H9 (cell line): Measurements from ENCODE around the gene CFAP65. TPM values are rescaled to one million over a fixed set of nuclear protein-coding genes. Genes with fewer than 3 reads are reported as not detected.

Experiments used
- DNase-seq: peaks from one replicate; pipeline ENCODE4 v3.0.0-alpha.2; 2017
- H2AFZ ChIP-seq: one replicate; pipeline ENCODE4 v1.6.1; 2013; ENCODE audit warnings: mild to moderate bottlenecking, low read length, control low read depth, moderate library complexity
- H2AK5ac ChIP-seq: 2 replicates; pipeline ENCODE4 v1.6.1; 2013; ENCODE audit warnings: low read length, control low read depth, mixed read lengths; ENCODE audit not compliant: insufficient read length
- H2BK120ac ChIP-seq: one replicate; pipeline ENCODE4 v1.6.1; 2013; ENCODE audit warnings: low read depth, mild to moderate bottlenecking, low read length, control low read depth, inconsistent platforms; ENCODE audit not compliant: poor library complexity, severe bottlenecking
- H2BK12ac ChIP-seq: 2 replicates; pipeline ENCODE4 v1.6.1; 2013; ENCODE audit warnings: low read length, control low read depth, mixed read lengths, low read depth; ENCODE audit not compliant: insufficient read length
- H2BK15ac ChIP-seq: 2 replicates; pipeline ENCODE4 v1.6.1; 2013; ENCODE audit warnings: low read depth, low read length, control low read depth
- H2BK20ac ChIP-seq: one replicate; pipeline ENCODE4 v1.6.1; 2013; ENCODE audit warnings: low read depth, mild to moderate bottlenecking, low read length, control low read depth, inconsistent platforms; ENCODE audit not compliant: poor library complexity, severe bottlenecking
- H2BK5ac ChIP-seq: 2 replicates; pipeline ENCODE4 v1.6.1; 2013; ENCODE audit warnings: low read length, control low read depth, mixed read lengths; ENCODE audit not compliant: insufficient read length
- H3K14ac ChIP-seq: 2 replicates; pipeline ENCODE4 v1.6.1; 2013; ENCODE audit warnings: low read length, control low read depth; ENCODE audit not compliant: insufficient read depth
- H3K18ac ChIP-seq: 2 replicates; pipeline ENCODE4 v1.6.1; 2013; ENCODE audit warnings: low read depth, mild to moderate bottlenecking, mixed read lengths, low read length, control low read depth; ENCODE audit not compliant: insufficient read length
- H3K23ac ChIP-seq: 2 replicates; pipeline ENCODE4 v1.6.1; 2013; ENCODE audit warnings: low read length, control low read depth, mixed read lengths, low read depth; ENCODE audit not compliant: insufficient read length
- H3K23me2 ChIP-seq: 2 replicates; pipeline ENCODE4 v1.6.1; 2013; ENCODE audit warnings: low read depth, mild to moderate bottlenecking, mixed read lengths, low read length, control low read depth; ENCODE audit not compliant: insufficient read length, poor library complexity, severe bottlenecking
- H3K27ac ChIP-seq: 2 replicates; pipeline ENCODE4 v1.5.1; 2013; ENCODE audit warnings: low read length, control low read depth, mixed read lengths, low read depth; ENCODE audit not compliant: insufficient read length
- H3K27me3 ChIP-seq: 2 replicates; pipeline ENCODE4 v1.6.1; 2013; ENCODE audit warnings: low read length, control low read depth, inconsistent platforms; ENCODE audit not compliant: insufficient read depth
- H3K4ac ChIP-seq: 2 replicates; pipeline ENCODE4 v1.6.1; 2013; ENCODE audit warnings: low read depth, mild to moderate bottlenecking, control low read depth, inconsistent platforms, low read length, moderate library complexity
- H3K4me1 ChIP-seq: 2 replicates; pipeline ENCODE4 v1.6.1; 2013; ENCODE audit warnings: low read length, control low read depth, inconsistent platforms; ENCODE audit not compliant: insufficient read depth
- H3K4me2 ChIP-seq: 2 replicates; pipeline ENCODE4 v1.6.1; 2013; ENCODE audit warnings: low read length, control low read depth, mixed read lengths; ENCODE audit not compliant: insufficient read length, insufficient read depth
- H3K56ac ChIP-seq: 2 replicates; pipeline ENCODE4 v1.6.1; 2013; ENCODE audit warnings: low read depth, mild to moderate bottlenecking, mixed read lengths, low read length, control low read depth; ENCODE audit not compliant: insufficient read length
- H3K79me1 ChIP-seq: 2 replicates; pipeline ENCODE4 v1.6.1; 2013; ENCODE audit warnings: low read depth, mild to moderate bottlenecking, moderate library complexity, low read length, control low read depth, inconsistent platforms; ENCODE audit not compliant: insufficient read depth, poor library complexity, severe bottlenecking
- H3K79me2 ChIP-seq: 2 replicates; pipeline ENCODE4 v1.6.1; 2013; ENCODE audit warnings: low read length, control low read depth, inconsistent platforms; ENCODE audit not compliant: insufficient read depth
- H3K9ac ChIP-seq: 2 replicates; pipeline ENCODE4 v1.6.1; 2013; ENCODE audit warnings: low read length, control low read depth, mixed read lengths; ENCODE audit not compliant: insufficient read length; ENCODE audit errors: extremely low read depth
- H3K9me3 ChIP-seq: one replicate; pipeline ENCODE4 v1.6.1; 2013; ENCODE audit warnings: low read depth, low read length, inconsistent platforms; ENCODE audit not compliant: control insufficient read depth
- H3T11ph ChIP-seq: one replicate; pipeline ENCODE4 v1.6.1; 2013; ENCODE audit warnings: mild to moderate bottlenecking, low read length, control low read depth, inconsistent platforms
- H4K20me1 ChIP-seq: one replicate; pipeline ENCODE4 v1.6.1; 2013; ENCODE audit not compliant: control insufficient read depth, insufficient read length, insufficient read depth
- H4K5ac ChIP-seq: 2 replicates; pipeline ENCODE4 v1.6.1; 2013; ENCODE audit warnings: low read depth, mild to moderate bottlenecking, mixed read lengths, low read length, control low read depth; ENCODE audit not compliant: insufficient read length
- H4K8ac ChIP-seq: replicated peaks from 2 replicates; pipeline ENCODE4 v1.6.1; 2013; ENCODE audit warnings: low read length, control low read depth, mixed read lengths, low read depth; ENCODE audit not compliant: insufficient read length
- H4K91ac ChIP-seq: 2 replicates; pipeline ENCODE4 v1.6.1; 2013; ENCODE audit warnings: low read depth, mild to moderate bottlenecking, moderate library complexity, mixed read lengths, low read length, control low read depth; ENCODE audit not compliant: insufficient read length
- H3K27ac Mint-ChIP-seq, 3 experiments: 2 replicates in 2 of 3; 3 replicates in 1 of 3; pipeline ENCODE4 v1.8.0; 2020 to 2021; ENCODE audit warnings: mixed read lengths in 3 of 3, mild to moderate bottlenecking in 1 of 3, moderate library complexity in 1 of 3
- H3K27me3 Mint-ChIP-seq: 2 replicates; pipeline ENCODE4 v1.8.0; 2021; ENCODE audit warnings: low read depth, mild to moderate bottlenecking, moderate library complexity, mixed read lengths
- H3K36me3 Mint-ChIP-seq, 3 experiments: 2 replicates in 2 of 3; 3 replicates in 1 of 3; pipeline ENCODE4 v1.8.0; 2020 to 2021; ENCODE audit warnings: low read depth in 3 of 3, mixed read lengths in 3 of 3; ENCODE audit not compliant: insufficient read depth in 1 of 3
- H3K4me1 Mint-ChIP-seq, 2 experiments: 2 replicates each; pipeline ENCODE4 v1.8.0; 2020; ENCODE audit warnings: mixed read lengths in 2 of 2
- H3K4me3 Mint-ChIP-seq, 2 experiments: 2 replicates in 1 of 2; 3 replicates in 1 of 2; pipeline ENCODE4 v1.8.0; 2020 to 2021; ENCODE audit warnings: mild to moderate bottlenecking in 2 of 2, mixed read lengths in 2 of 2, moderate library complexity in 1 of 2
- H3K9me3 Mint-ChIP-seq, 2 experiments: 2 replicates in 1 of 2; 3 replicates in 1 of 2; pipeline ENCODE4 v1.8.0; 2020; ENCODE audit warnings: mild to moderate bottlenecking in 2 of 2, mixed read lengths in 2 of 2, moderate library complexity in 1 of 2
- WGBS: extraction: QIAGEN DNeasy Blood & Tissue Kit; methylation state at CpG from one replicate; pipeline ENCODE4 v1.1.7; 2013; ENCODE audit warnings: missing lambda C conversion rate, low lambda C conversion rate, mixed read lengths; ENCODE audit not compliant: insufficient read length; ENCODE audit errors: extremely low coverage; 5-methylcytosine and 5-hydroxymethylcytosine counted together
- total RNA-seq: library from RNA; stranded (reverse); gene quantifications from 2 replicates; pipeline ENCODE4 v1.2.1, GENCODE V29; 2021
- TF ChIP-seq, protein P1 (sequence below): fragments of 200-600 bp; sonication (generic); conservative IDR thresholded peaks from 3 replicates; pipeline ENCODE4 v1.8.0; 2021; ENCODE audit warnings: antibody characterized with exemption, mild to moderate bottlenecking

CFAP65 gene
- total RNA-seq, 1 experiment from 2014 or later: 0.20 TPM

DNA sequence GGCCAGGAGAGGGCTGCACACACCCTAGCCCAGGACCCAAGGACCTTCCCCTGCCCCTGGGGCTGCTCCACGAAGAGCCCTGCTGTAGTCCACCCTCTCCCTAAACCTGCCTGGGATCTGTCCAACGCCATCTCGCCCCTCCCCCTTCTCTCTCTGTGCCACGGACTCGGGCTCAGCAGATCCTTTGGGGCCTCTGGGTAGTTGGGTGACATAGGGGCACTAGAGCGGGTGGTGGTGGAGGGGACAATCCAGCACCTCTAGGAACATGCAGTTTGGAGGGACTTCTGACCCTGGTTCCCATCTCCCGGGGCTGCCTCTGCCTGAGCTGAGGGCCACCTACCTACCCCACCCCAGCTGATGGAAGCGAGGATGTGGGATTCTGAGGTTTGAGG lies 40.8 kb downstream of the CFAP65 start:
- no peak overlapping the region for H3K56ac ChIP-seq
- no peak overlapping the region for H2AFZ ChIP-seq
- no peak overlapping the region for H2BK120ac ChIP-seq
- TF ChIP-seq, protein P1, sequence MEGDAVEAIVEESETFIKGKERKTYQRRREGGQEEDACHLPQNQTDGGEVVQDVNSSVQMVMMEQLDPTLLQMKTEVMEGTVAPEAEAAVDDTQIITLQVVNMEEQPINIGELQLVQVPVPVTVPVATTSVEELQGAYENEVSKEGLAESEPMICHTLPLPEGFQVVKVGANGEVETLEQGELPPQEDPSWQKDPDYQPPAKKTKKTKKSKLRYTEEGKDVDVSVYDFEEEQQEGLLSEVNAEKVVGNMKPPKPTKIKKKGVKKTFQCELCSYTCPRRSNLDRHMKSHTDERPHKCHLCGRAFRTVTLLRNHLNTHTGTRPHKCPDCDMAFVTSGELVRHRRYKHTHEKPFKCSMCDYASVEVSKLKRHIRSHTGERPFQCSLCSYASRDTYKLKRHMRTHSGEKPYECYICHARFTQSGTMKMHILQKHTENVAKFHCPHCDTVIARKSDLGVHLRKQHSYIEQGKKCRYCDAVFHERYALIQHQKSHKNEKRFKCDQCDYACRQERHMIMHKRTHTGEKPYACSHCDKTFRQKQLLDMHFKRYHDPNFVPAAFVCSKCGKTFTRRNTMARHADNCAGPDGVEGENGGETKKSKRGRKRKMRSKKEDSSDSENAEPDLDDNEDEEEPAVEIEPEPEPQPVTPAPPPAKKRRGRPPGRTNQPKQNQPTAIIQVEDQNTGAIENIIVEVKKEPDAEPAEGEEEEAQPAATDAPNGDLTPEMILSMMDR: no peak
- H2BK20ac ChIP-seq: no peak overlapping the region
- H3K9ac ChIP-seq: no peak overlapping the region
- H2BK12ac ChIP-seq: no peak overlapping the region
- H3K4ac ChIP-seq: no peak overlapping the region
- H3K4me3 Mint-ChIP-seq: peak overlapping the region in 1 of 2 experiments; percentile 50; a peak in 2 of 5 replicates
- H2BK5ac ChIP-seq: no peak overlapping the region
- H3K79me1 ChIP-seq: no peaks in the 10 kb centered on the region
- no peak overlapping the region for H3K4me2 ChIP-seq
- peaks cover 99% of the 10 kb centered on the region for H3K27me3 Mint-ChIP-seq
- peaks cover 10% of the 10 kb centered on the region for H3K23me2 ChIP-seq
- peaks cover 0 to 6% of the 10 kb centered on the region in 2 experiments; a peak in 2 of 5 replicates for H3K9me3 Mint-ChIP-seq
- H3K9me3 ChIP-seq: no peaks in the 10 kb centered on the region
- no peak overlapping the region for H4K91ac ChIP-seq
- no peak overlapping the region for H3K18ac ChIP-seq
- no peak overlapping the region for H2AK5ac ChIP-seq
- H3K4me1 ChIP-seq: peaks cover 9% of the 10 kb centered on the region; the same call in 1 of the 2 replicates
- H3K79me2 ChIP-seq: no peaks in the 10 kb centered on the region
- no peak overlapping the region for H3K23ac ChIP-seq
- peak; percentile 37 for DNase-seq
- peaks cover 81% of the 10 kb centered on the region for H3K27me3 ChIP-seq
- H3K36me3 Mint-ChIP-seq: no peaks in the 10 kb centered on the region; a peak in 1 of 7 replicates
- no peak overlapping the region for H3T11ph ChIP-seq
- H2BK15ac ChIP-seq: no peak overlapping the region
- WGBS: no CpG with 5 or more reads among the region's 8 CpGs
- H4K5ac ChIP-seq: no peak overlapping the region
- no peak overlapping the region for H3K14ac ChIP-seq
- peaks cover 32 to 42% of the 10 kb centered on the region in 2 experiments for H3K4me1 Mint-ChIP-seq
- no peaks in the 10 kb centered on the region for H4K20me1 ChIP-seq
- H3K27ac Mint-ChIP-seq: no peak overlapping the region
- no peak overlapping the region for H3K27ac ChIP-seq
- H4K8ac ChIP-seq: no peak overlapping the region
